GM18951 (cell line): ENCODE results near the gene TLE4.

Experiments
- POLR2A ChIP-seq: IDR thresholded peaks from 4 replicates; pipeline ENCODE4 v1.6.1; 2011; ENCODE audit warnings: mild to moderate bottlenecking; ENCODE audit not compliant: insufficient read length, insufficient read depth; ENCODE audit errors: extremely low read depth
- in situ Hi-C: fragments of 300-500 bp; cut with MboI; formaldehyde crosslinking; loops from one replicate; pipeline ENCODE4 v1.12.0; 2022; ENCODE audit warnings: low sequenced_read_pairs, mixed read lengths, inconsistent platforms; ENCODE audit not compliant: unreplicated experiment

Gene TLE4

GRCh38 chr9:79562749-79563386 is 8.9 kb upstream of the TLE4 start:
- TF ChIP-seq POLR2A, result no peak
- in situ Hi-C loops, result no loop called here

GRCh38 chr9:79564105-79564504 is 7.7 kb upstream of the TLE4 start:
- no peak for TF ChIP-seq POLR2A
- in situ Hi-C loops, result no loop called here

DNA sequence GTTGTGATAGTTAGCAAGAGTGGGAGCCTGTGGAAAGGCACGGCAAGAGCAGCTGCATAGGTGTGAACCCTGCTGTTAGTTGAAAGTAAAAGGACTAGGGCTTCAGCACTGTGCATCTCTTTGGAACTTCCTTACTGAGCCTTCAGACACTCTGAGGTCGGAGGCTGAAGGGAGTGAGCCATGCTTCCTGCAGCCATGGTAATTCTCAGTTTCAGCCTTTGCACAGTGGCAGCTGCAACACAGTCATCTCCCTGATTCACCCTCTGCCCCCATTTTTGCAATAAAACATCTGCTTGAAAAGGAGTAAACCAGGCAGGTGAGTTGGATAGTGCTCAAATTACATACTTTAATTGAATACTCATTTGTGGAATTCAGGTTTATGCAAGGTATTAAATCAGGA is 6.5 kb upstream of the TLE4 start:
- no peak for TF ChIP-seq POLR2A
- in situ Hi-C loops, result no loop called here

- no peak for TF ChIP-seq POLR2A
- in situ Hi-C loops, result no loop called here
Measured at GRCh38 chr9:79567671-79568098, 4.1 kb upstream of the TLE4 start.

- in situ Hi-C loops, result no loop called here
- TF ChIP-seq POLR2A, result no peak
Measured at GRCh38 chr9:79568337-79569101, 3.2 kb upstream of the TLE4 start.

DNA sequence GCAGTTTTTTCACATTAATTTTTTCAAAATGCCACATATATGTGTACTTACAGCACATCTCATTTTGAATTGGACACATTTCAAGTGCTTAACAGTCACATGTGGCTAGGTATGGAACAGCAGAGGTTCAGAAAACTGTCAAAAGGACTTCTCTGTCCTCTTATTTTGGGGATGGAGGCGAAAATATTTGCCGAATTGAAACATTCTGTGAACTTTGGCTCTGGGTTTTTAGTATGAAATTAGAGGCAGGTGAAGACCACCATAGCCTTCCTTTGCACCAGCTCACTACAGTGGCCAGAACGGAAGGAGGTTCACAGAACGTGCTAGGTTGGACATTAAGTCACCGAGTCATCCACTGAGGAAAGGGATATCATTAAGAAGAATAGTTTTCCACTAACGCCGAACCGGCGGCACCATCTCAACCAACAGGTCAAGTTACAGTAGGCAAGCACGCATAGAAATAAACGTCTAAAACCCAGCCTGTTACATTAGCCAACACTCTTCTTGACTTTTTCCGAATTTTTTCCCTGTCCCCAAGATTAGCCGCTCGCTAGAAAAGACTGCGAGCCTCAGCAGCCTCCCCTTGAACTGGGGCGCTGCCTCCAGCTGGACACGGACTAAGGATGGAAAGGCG is 1.8 kb upstream of the TLE4 start:
- in situ Hi-C loops, result no loop called here
- TF ChIP-seq POLR2A, result no peak

- no peak for TF ChIP-seq POLR2A
- in situ Hi-C loops, result no loop called here
Measured at GRCh38 chr9:79570448-79571308, 1.1 kb upstream of the TLE4 start.

- TF ChIP-seq POLR2A, result no peak
- in situ Hi-C loops, result no loop called here
Measured at GRCh38 chr9:79572032-79572607, 355 bp downstream of the TLE4 start.

GRCh38 chr9:79572608-79573411 is 1.0 kb downstream of the TLE4 start:
- peak; percentile 35 for TF ChIP-seq POLR2A
- in situ Hi-C loops, result no loop called here

DNA sequence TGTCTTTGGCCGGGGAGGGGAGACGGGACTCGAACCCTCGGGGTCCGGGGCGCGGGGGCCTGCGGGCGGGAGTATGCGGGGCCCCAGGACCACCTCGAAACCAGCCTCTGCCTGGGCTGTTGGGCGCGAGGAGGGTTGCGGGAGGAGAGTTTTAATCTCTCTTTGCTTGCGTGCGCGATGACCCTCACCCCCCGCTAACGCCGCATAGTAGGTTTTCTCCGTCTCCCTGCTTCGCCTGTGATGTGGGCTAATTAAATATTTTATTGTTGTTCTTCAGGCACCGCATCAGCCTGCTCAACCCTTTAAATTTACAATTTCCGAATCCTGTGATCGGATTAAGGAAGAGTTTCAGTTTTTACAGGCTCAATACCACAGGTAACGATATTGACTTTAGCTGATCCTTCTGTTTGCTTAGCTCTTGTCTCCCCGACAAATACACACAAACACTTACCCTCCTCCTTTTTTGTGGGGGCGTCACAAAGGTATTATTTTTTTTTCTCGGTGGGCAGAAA is 1.7 kb downstream of the TLE4 start:
- no peak for TF ChIP-seq POLR2A
- in situ Hi-C loops, result no loop called here

DNA sequence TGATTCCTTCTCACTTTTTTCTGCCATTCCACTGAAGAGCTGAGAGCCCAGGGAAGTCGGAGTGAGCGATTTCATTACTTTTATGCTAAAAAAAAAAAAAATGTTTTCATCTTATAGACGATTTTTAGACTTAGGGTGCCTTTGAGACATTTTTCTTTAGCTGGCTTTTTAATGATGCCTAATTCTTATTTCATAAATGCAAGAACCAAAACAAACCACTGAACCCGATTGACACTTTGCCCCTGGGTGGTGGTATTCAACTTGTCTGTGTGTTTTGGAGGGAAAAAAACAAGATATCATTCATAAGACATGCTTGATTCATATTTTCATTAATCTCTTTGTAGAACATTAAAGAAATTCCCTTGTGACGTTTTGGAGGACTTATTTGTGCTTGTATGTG is 2.4 kb downstream of the TLE4 start:
- no peak for TF ChIP-seq POLR2A
- in situ Hi-C loops, result no loop called here

DNA sequence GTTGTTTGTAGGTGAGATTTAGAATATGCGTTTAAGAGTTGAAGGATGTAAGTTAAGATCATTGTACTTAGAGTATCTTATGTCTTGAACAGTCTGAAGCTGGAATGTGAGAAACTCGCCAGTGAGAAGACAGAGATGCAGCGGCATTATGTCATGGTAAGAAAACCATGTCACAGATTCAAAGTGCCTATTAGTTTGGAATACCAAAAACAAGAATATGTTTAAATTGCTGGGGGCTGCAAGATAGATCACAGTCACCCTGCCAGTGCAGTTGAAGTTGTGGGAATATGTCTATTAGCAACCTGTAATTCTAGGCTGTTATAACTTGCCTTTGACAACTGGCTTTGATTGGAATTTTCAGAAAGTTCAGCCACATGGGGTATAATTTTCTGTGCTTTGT is 3.0 kb downstream of the TLE4 start:
- in situ Hi-C loops, result no loop called here

More for the DNA sequence above, 3.0 kb downstream of the TLE4 start:
- TF ChIP-seq POLR2A, result no peak
